RWPE1 (cell line): Measurements from ENCODE around the gene TRAPPC2B.

ENCODE experiments used
- CTCF ChIA-PET: fragments of 350-600 bp; sonication (Branson Sonifier 250); formaldehyde crosslinking; extraction: SDS; loops from one replicate; lab custom pipeline; 2021; lab: Yijun Ruan, JAX
- POLR2A ChIA-PET: fragments of 400-600 bp; formaldehyde crosslinking; extraction: SDS; loops from one replicate; lab custom pipeline; 2020; ENCODE audit warnings: antibody characterized with exemption; ENCODE audit not compliant: low non-redundant PET; lab: Yijun Ruan, JAX
- DNase-seq: peaks from one replicate; pipeline ENCODE4 v3.0.0; 2012; ENCODE audit warnings: low spot score
- H3K27ac ChIP-seq: fragments of 450-650 bp; 2 replicates; pipeline ENCODE4 v1.5.1; 2017
- CTCF ChIP-seq: fragments of 450-650 bp; conservative IDR thresholded peaks from 2 replicates; pipeline ENCODE4 v1.5.1; 2017; ENCODE audit warnings: low read depth, mild to moderate bottlenecking

TRAPPC2B gene

GRCh38 chr19:57403737-57404563, 40.6 kb downstream of the TRAPPC2B start:
- DNase-seq = no peak
- no peak for TF ChIP-seq CTCF
- H3K27ac ChIP-seq = no peak overlapping the region
- ChIA-PET CTCF (interaction anchor here (0.5 kb wide), 1 partner anchor 93 kb away, joined by 3 read pairs; no protein-coding TSS in a partner anchor), POLR2A (no interaction called here)

GRCh38 chr19:57406516-57407123, 43.3 kb downstream of the TRAPPC2B start:
- H3K27ac ChIP-seq = no peak overlapping the region
- POLR2A ChIA-PET = no interaction called here
- DNase-seq = peak; percentile 69
- CTCF ChIA-PET = interaction anchor here (0.6 to 0.7 kb wide), 4 partner anchors 17 to 711 kb away, joined by 3 to 4 read pairs (median 3); partner anchors contain the start of gene ZNF548
- TF ChIP-seq CTCF = peak; percentile 49

GRCh38 chr19:57410877-57411671, 47.7 kb downstream of the TRAPPC2B start, which contains the start of gene ZNF17:
ZNF17 (plus strand) TSS chr19:57411161; CDS start chr19:57413616, 2,455 bp downstream.
- H3K27ac ChIP-seq = peak within 1 kb of the TSS; percentile 62
- POLR2A ChIA-PET = interaction anchor here (1.0 kb wide), 1 partner anchor 17 kb away, joined by 3 read pairs; no protein-coding TSS in a partner anchor
- CTCF ChIA-PET = interaction anchor here (0.7 kb wide), 1 partner anchor 307 kb away, joined by 5 read pairs; no protein-coding TSS in a partner anchor
- no peak for TF ChIP-seq CTCF
- DNase-seq = peak; percentile 91
